Gastrocnemius medialis (tissue), 4 donors: ENCODE measurements around the gene HLA-DPA1.

ENCODE experiments used
- CTCF ChIP-seq, 5 experiments: fragments of 450-650 bp in 3 of 5; fragments of 200-600 bp in 2 of 5; sonication (generic) in 2 of 5; IDR thresholded peaks in 4 of 5; conservative IDR thresholded peaks in 1 of 5; 1 replicate in 4 of 5; 2 replicates in 1 of 5; pipeline ENCODE4 v1.5.1; 2016 to 2019; ENCODE audit warnings: antibody characterized with exemption in 5 of 5, mild to moderate bottlenecking in 3 of 5, moderate library complexity in 3 of 5
- POLR2A ChIP-seq, 2 donors: fragments of 450-650 bp; IDR thresholded peaks; one replicate each; pipeline ENCODE4 v1.6.1; 2017; ENCODE audit warnings: antibody characterized with exemption in 2 of 2, mild to moderate bottlenecking in 2 of 2, moderate library complexity in 2 of 2

- TF ChIP-seq CTCF (IDR thresholded peaks at IDR 0.05 in 4 of 5, conservative IDR thresholded peaks at IDR 0.05 in 1 of 5) (no peak), POLR2A (IDR thresholded peaks at IDR 0.05) (no peak)
Observed at GRCh38 chr6:33065312-33065711, 8.1 kb downstream of the HLA-DPA1 start.
